ENCODE data around the gene ZBTB1.

- TF ChIP-seq CTCF (IDR thresholded peaks at IDR 0.05), result no peak
- no peak for TF ChIP-seq POLR2A (IDR thresholded peaks at IDR 0.05)
These were observed 4.5 kb downstream of the ZBTB1 start for GRCh38 chr14:64509036-64509435.

All from Peyer's patch (tissue), 4 donors.